Measurements from ENCODE around the gene ANAPC16. TPM values are rescaled to one million over a fixed set of nuclear protein-coding genes. Genes with fewer than 3 reads are reported as not detected.
A peak's percentile ranks its signal among the peaks of the same experiment; 100 is the strongest.
"Not testable (repeated sequence)": the region's sequence is repeated elsewhere in the genome, so short reads cannot be mapped to it uniquely, and the experiment has no call there.

The ANAPC16 gene
- total and polyA plus RNA-seq, 4 donors: 67.9 to 138 (median 91.4) TPM

DNA sequence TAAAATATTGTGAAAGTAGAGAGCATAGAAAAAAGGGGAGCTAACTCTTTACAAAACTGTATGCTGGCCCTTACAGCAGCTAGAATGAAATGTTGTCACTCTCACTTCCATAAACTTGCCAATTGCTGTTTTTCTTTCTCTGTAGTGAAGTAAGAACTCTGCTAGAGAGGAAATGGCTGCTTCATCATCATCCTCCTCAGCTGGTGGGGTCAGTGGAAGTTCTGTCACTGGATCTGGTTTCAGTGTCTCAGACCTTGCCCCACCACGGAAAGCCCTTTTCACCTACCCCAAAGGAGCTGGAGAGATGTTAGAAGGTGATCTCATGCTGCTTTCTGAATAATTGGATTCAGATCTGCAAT lies 7.9 kb downstream of the ANAPC16 start:
- DNase-seq (peak in 1 of 3 donors; percentile 25), ATAC-seq (ENCODE audit: insufficient read depth, low FRiP score) (peak; percentile 16)
- Histone ChIP-seq H3K4me3 (no peak overlapping the region), H3K4me1 (ENCODE audit: control insufficient read depth in 5 of 5, insufficient read depth in 5 of 5, low read length in 5 of 5) (peaks cover 0 to 9% (median 5%) of the 10 kb centered on the region in 5 donors), H3K27ac (ENCODE audit: low read depth in 1 of 2, low read length in 1 of 2) (peak overlapping the region; percentile 61 to 79), H3K27me3 (ENCODE audit: control insufficient read depth in 3 of 3, insufficient read depth in 3 of 3, low read length in 2 of 3) (no peaks in the 10 kb centered on the region), H3K36me3 (ENCODE audit: control insufficient read depth in 4 of 4, insufficient read depth in 4 of 4, low read length in 4 of 4) (peaks cover 5 to 17% (median 11%) of the 10 kb centered on the region in 4 donors), H3K9me3 (ENCODE audit: control insufficient read depth in 4 of 4, insufficient read depth in 3 of 4, low read length in 3 of 4) (no peaks in the 10 kb centered on the region), H3K9ac (ENCODE audit: insufficient read depth in 1 of 2, low read length in 2 of 2) (peak overlapping the region in 1 of 2 donors; percentile 42)
- TF ChIP-seq, protein P1, sequence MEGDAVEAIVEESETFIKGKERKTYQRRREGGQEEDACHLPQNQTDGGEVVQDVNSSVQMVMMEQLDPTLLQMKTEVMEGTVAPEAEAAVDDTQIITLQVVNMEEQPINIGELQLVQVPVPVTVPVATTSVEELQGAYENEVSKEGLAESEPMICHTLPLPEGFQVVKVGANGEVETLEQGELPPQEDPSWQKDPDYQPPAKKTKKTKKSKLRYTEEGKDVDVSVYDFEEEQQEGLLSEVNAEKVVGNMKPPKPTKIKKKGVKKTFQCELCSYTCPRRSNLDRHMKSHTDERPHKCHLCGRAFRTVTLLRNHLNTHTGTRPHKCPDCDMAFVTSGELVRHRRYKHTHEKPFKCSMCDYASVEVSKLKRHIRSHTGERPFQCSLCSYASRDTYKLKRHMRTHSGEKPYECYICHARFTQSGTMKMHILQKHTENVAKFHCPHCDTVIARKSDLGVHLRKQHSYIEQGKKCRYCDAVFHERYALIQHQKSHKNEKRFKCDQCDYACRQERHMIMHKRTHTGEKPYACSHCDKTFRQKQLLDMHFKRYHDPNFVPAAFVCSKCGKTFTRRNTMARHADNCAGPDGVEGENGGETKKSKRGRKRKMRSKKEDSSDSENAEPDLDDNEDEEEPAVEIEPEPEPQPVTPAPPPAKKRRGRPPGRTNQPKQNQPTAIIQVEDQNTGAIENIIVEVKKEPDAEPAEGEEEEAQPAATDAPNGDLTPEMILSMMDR (IDR thresholded peaks at IDR 0.05; ENCODE audit: control extremely low read depth, extremely low read depth): no peak
- WGBS, 2 donors: 45 to 59% methylated on average over 1 of the region's 1 CpG

DNA sequence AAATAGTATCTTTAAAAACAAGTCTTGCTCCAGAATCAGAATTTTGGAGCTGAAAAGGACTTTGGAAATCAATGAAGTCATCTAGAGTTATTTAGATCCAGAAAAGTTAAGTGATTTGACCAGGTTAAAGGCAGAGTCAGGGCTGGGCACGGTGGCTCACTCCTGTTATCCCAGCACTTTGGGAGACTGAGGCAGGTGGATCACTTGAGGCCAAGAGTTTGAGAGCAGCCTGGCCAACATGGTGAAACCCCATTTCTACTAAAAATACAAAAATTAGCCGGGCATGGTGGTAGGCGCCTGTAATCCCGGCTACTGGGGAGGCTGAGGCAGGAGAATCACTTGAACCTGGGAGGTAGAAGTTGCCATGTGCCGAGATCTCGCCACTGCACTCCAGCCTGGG lies 8.4 kb downstream of the ANAPC16 start:
- H3K4me1 ChIP-seq (ENCODE audit: control insufficient read depth in 5 of 5, insufficient read depth in 5 of 5, low read length in 5 of 5); H3K27ac ChIP-seq (ENCODE audit: low read depth in 1 of 2, low read length in 1 of 2); ATAC-seq (ENCODE audit: insufficient read depth, low FRiP score); H3K4me3 ChIP-seq; H3K9ac ChIP-seq (ENCODE audit: insufficient read depth in 1 of 2, low read length in 2 of 2); H3K27me3 ChIP-seq (ENCODE audit: control insufficient read depth in 3 of 3, insufficient read depth in 3 of 3, low read length in 2 of 3); H3K9me3 ChIP-seq (ENCODE audit: control insufficient read depth in 4 of 4, insufficient read depth in 3 of 4, low read length in 3 of 4); DNase-seq: not testable (repeated sequence)
- peaks cover 5 to 17% (median 11%) of the 10 kb centered on the region in 4 donors for H3K36me3 ChIP-seq (ENCODE audit: control insufficient read depth in 4 of 4, insufficient read depth in 4 of 4, low read length in 4 of 4)
- WGBS, 2 donors: 87 to 92% methylated on average over 6 of the region's 6 CpGs

DNA sequence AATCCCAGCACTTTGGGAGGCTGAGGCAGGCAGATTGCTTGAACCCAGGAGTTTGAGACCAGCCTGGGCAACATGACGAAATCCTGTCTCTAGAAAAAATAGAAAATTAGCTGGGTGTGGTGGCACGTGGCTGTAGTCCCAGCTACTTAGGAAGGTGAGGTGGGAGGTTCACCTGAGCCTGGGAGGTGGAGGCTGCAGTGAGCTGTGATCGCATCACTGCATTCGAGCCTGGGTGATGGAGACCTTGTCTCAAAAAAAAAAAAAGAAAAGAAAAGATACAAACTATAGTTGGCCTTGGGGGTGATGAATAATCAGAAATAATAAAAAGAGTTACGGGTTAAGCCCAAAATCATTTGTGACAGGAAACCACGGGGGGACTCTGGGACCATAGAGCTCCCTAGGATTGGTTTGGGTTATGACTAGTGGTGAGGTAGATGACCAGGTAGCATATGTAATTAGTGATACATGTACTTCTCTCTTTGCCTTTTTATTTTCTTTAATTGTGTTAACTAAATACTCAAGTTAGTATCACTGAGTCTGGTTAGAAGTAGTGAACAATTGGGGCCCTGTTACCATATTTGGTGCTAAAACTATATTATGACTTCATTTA lies 10.7 kb downstream of the ANAPC16 start:
- no peak overlapping the region for H3K27ac ChIP-seq (ENCODE audit: low read depth in 1 of 2, low read length in 1 of 2)
- peaks cover 0 to 13% (median 5%) of the 10 kb centered on the region in 5 donors for H3K4me1 ChIP-seq (ENCODE audit: control insufficient read depth in 5 of 5, insufficient read depth in 5 of 5, low read length in 5 of 5)
- 83 to 86% methylated on average over 6 of the region's 6 CpGs for WGBS, 2 donors
- peaks cover 8 to 17% (median 15%) of the 10 kb centered on the region in 4 donors for H3K36me3 ChIP-seq (ENCODE audit: control insufficient read depth in 4 of 4, insufficient read depth in 4 of 4, low read length in 4 of 4)
- TF ChIP-seq, protein P1 (IDR thresholded peaks at IDR 0.05; ENCODE audit: control extremely low read depth, extremely low read depth): no peak
- DNase-seq (no peak), ATAC-seq (ENCODE audit: insufficient read depth, low FRiP score) (no peak)
- H3K9ac ChIP-seq (ENCODE audit: insufficient read depth in 1 of 2, low read length in 2 of 2): no peak overlapping the region
- no peaks in the 10 kb centered on the region for H3K27me3 ChIP-seq (ENCODE audit: control insufficient read depth in 3 of 3, insufficient read depth in 3 of 3, low read length in 2 of 3)
- no peak overlapping the region for H3K4me3 ChIP-seq
- H3K9me3 ChIP-seq (ENCODE audit: control insufficient read depth in 4 of 4, insufficient read depth in 3 of 4, low read length in 3 of 4): no peaks in the 10 kb centered on the region

DNA sequence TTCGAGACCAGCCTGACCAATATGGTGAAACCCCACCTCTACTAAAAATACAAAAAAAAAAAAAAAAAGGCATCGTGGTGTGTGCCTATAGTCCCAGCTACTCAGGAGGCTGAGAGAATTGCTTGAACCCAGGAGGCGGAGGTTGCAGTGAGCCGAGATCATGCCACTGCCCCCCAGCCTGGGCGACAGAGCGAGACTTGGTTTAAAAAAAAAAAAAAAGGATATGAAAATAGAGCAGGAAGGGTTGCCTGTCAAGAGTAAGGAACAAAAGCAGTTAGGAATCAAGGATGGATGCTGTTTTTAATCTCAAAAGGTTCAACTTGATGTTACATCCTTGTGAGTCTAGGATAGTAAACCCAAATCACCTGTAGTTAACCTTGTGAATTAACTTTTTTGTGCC lies 12.0 kb downstream of the ANAPC16 start:
- TF ChIP-seq, protein P1 (IDR thresholded peaks at IDR 0.05; ENCODE audit: control extremely low read depth, extremely low read depth): no peak
- no peak overlapping the region for H3K9ac ChIP-seq (ENCODE audit: insufficient read depth in 1 of 2, low read length in 2 of 2)
- WGBS, 2 donors: 89 to 90% methylated on average over 6 of the region's 6 CpGs

More for the DNA sequence above, 12.0 kb downstream of the ANAPC16 start:
- H3K4me3 ChIP-seq: no peak overlapping the region
- no peak overlapping the region for H3K27ac ChIP-seq (ENCODE audit: low read depth in 1 of 2, low read length in 1 of 2)
- H3K4me1 ChIP-seq (ENCODE audit: control insufficient read depth in 5 of 5, insufficient read depth in 5 of 5, low read length in 5 of 5): peaks cover 0 to 13% (median 5%) of the 10 kb centered on the region in 5 donors
- no peaks in the 10 kb centered on the region for H3K9me3 ChIP-seq (ENCODE audit: control insufficient read depth in 4 of 4, insufficient read depth in 3 of 4, low read length in 3 of 4)
- ATAC-seq (ENCODE audit: insufficient read depth, low FRiP score) (no peak), DNase-seq (no peak)
- no peaks in the 10 kb centered on the region for H3K27me3 ChIP-seq (ENCODE audit: control insufficient read depth in 3 of 3, insufficient read depth in 3 of 3, low read length in 2 of 3)
- H3K36me3 ChIP-seq (ENCODE audit: control insufficient read depth in 4 of 4, insufficient read depth in 4 of 4, low read length in 4 of 4): peaks cover 9 to 18% (median 16%) of the 10 kb centered on the region in 4 donors
